Gastroesophageal sphincter (tissue), 3 donors: ENCODE data around the gene TMEM238.

Source experiments
- CTCF ChIP-seq, 4 experiments: fragments of 200-600 bp in 2 of 4; fragments of 450-650 bp in 2 of 4; sonication (generic) in 1 of 4; IDR thresholded peaks; one replicate each; pipeline ENCODE4 v1.5.1; 2017 to 2019; ENCODE audit warnings: antibody characterized with exemption in 4 of 4, mild to moderate bottlenecking in 2 of 4, moderate library complexity in 2 of 4
- EP300 ChIP-seq: sonication (generic); formaldehyde crosslinking; IDR thresholded peaks from one replicate; pipeline ENCODE4 v1.6.1; 2017; ENCODE audit warnings: antibody characterized with exemption, mild to moderate bottlenecking
- POLR2A ChIP-seq, 2 donors: fragments of 450-650 bp; IDR thresholded peaks; one replicate each; pipeline ENCODE4 v1.6.1; 2017; ENCODE audit warnings: antibody characterized with exemption in 2 of 2, mild to moderate bottlenecking in 2 of 2, moderate library complexity in 1 of 2
- POLR2AphosphoS5 ChIP-seq: sonication (generic); formaldehyde crosslinking; IDR thresholded peaks from one replicate; pipeline ENCODE4 v1.6.1; 2017; ENCODE audit warnings: antibody characterized with exemption

- TF ChIP-seq POLR2AphosphoS5 (no peak), POLR2A (IDR thresholded peaks at IDR 0.05) (no peak), CTCF (IDR thresholded peaks at IDR 0.05) (no peak), EP300 (no peak)
Measured at GRCh38 chr19:55352549-55353145, 31.4 kb downstream of the TMEM238 start.
